ENCODE measurements around the gene HES7. TPM values are rescaled to one million over a fixed set of nuclear protein-coding genes. Genes with fewer than 3 reads are reported as not detected.

The HES7 gene
- total and polyA plus RNA-seq, 9 of the 15 experiments (the other 6 are each of a cell fraction or from before 2014, with no cell fraction given) = 0.03 to 1.7 (median 0.14) TPM; not detected in 1

DNA sequence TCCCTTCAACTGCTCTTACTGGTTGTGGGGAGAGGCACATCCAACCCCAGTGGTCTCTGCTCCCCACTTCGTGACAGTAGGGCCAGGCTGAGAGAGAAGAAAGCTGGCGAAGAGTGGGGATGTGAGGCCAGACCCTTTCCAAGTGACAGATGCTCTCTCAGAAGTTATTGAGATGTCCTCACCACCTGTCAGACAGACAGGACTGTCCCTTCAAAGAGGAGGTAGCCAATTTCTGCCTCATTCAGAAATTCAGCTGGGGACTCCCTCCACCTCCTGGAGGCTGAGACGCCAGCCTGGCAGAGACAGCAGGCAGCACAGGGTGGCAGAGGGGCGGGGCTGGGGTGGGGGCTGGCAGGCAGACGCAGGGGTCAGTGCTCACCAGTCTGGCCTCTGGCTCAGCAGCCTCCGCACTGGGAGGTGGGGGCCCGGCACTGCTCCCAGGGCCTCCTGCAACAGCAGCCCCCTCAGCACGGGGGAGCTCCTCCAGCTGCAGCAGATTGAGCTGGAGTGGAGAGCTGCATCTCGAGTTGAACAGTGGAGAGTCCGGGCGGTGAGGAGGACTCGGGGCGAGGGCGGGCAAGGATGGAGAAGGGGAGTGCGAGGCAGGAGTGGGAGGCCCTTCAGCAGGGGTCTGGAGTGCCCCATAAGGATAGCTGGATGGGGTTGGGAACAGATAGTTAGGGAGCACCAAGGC is 19.1 kb upstream of the HES7 start (continued):
- TF ChIP-seq ZC3H4 (CRISPR knock-in tag; IDR thresholded peaks at IDR 0.05; ENCODE audit: borderline replicate concordance) (no peak), HES1 (IDR thresholded peaks at IDR 0.05; ENCODE audit: low read depth) (no peak), RFX5 (IDR thresholded peaks at IDR 0.05; ENCODE audit: low read depth, low read length) (no peak), GTF2F1 (IDR thresholded peaks at IDR 0.05; ENCODE audit: low read depth, low read length) (no peak), DACH1 (IDR thresholded peaks at IDR 0.05; ENCODE audit: partially characterized antibody) (no peak), E4F1 (CRISPR knock-in tag; IDR thresholded peaks at IDR 0.05; ENCODE audit: borderline replicate concordance) (no peak), FUS (optimal IDR thresholded peaks at IDR 0.05; ENCODE audit: low read depth, low read length) (no peak)

All from K562 (cell line).